K562 (cell line): ENCODE measurements around the gene ITK. TPM values are rescaled to one million over a fixed set of nuclear protein-coding genes. Genes with fewer than 3 reads are reported as not detected.

Source experiments
- ATAC-seq: fragments of 200-7000 bp; cut with Tn5 transposase; 3 replicates; pipeline ENCODE4 v1.9.1; 2020; ENCODE audit warnings: moderate library complexity
- BruUV-seq: library from RNA; stranded (reverse); fragments of 400-500 nt; replicated peaks from 2 replicates; lab custom pipeline; 2021; lab: Mats Ljungman, UMichigan
- CTCF ChIA-PET: fragments of 300-600 bp; formaldehyde crosslinking; extraction: SDS; loops from one replicate; lab custom pipeline; 2021; ENCODE audit warnings: low intra/inter-chr PET ratio; lab: Yijun Ruan, JAX
- POLR2A ChIA-PET: fragments of 300-600, 350-650 bp; sonication (Branson Sonifier 250); formaldehyde crosslinking; extraction: SDS; loops from one replicate; lab custom pipeline; 2021; ENCODE audit warnings: antibody characterized with exemption, inconsistent platforms; lab: Yijun Ruan, JAX
- DNase-seq, 4 experiments: peaks; one replicate each; pipeline versions ENCODE4 v3.0.0 to v3.0.0-alpha.2; 2011 to 2018; ENCODE audit warnings: low spot score in 3 of 4, mixed read lengths in 3 of 4; ENCODE audit errors: extremely low read depth in 1 of 4
- FAIRE-seq: peaks from 2 replicates; lab custom pipeline; 2011; peaks lifted over from hg19 to GRCh38; lab: Jason Lieb, UNC
- H2AFZ ChIP-seq: 2 replicates; pipeline ENCODE4 v1.6.0; 2011; ENCODE audit warnings: low read depth, low read length, control low read depth, inconsistent platforms
- H3K27ac ChIP-seq: fragments of 200-600 bp; 3 replicates; pipeline ENCODE4 v1.8.0; 2011; ENCODE audit warnings: low read depth, mild to moderate bottlenecking, control low read depth, inconsistent platforms, low read length, moderate library complexity, mixed read lengths; ENCODE audit errors: extremely low read depth
- H3K27me3 ChIP-seq, 2 experiments: fragments of 300-600 bp in 1 of 2; 2 replicates in 1 of 2; 3 replicates in 1 of 2; pipeline versions ENCODE4 v1.6.0 to v1.8.0; 2011; ENCODE audit warnings: inconsistent platforms in 2 of 2, low read length in 2 of 2, mild to moderate bottlenecking in 1 of 2, mixed read lengths in 1 of 2, moderate library complexity in 1 of 2; ENCODE audit not compliant: control insufficient read depth in 2 of 2, insufficient read depth in 2 of 2
- H3K36me3 ChIP-seq: fragments of 300-600 bp; 3 replicates; pipeline ENCODE4 v1.8.0; 2011; ENCODE audit warnings: mild to moderate bottlenecking, low read length, inconsistent platforms; ENCODE audit not compliant: control insufficient read depth, insufficient read depth
- H3K4me1 ChIP-seq, 2 experiments: fragments of 200-600 bp in 1 of 2; replicated peaks in 1 of 2; 2 replicates in 1 of 2; 3 replicates in 1 of 2; pipeline versions ENCODE4 v1.5.1 to v1.8.0; 2011; ENCODE audit warnings: inconsistent platforms in 2 of 2, low read length in 2 of 2, mild to moderate bottlenecking in 1 of 2, mixed read lengths in 1 of 2, moderate library complexity in 1 of 2; ENCODE audit not compliant: control insufficient read depth in 2 of 2, insufficient read depth in 2 of 2
- H3K4me2 ChIP-seq: 2 replicates; pipeline ENCODE4 v1.6.1; 2011; ENCODE audit warnings: low read length, control low read depth, inconsistent platforms, mixed read lengths; ENCODE audit not compliant: insufficient read depth
- H3K4me3 ChIP-seq: fragments of 200-600 bp; sonication (generic), shearing (Covaris generic); 2 replicates; pipeline ENCODE4 v1.5.1; 2016; ENCODE audit warnings: control low read depth, inconsistent platforms
- H3K79me2 ChIP-seq: fragments of 200-600 bp; 3 replicates; pipeline ENCODE4 v1.8.0; 2011; ENCODE audit warnings: low read length, inconsistent platforms; ENCODE audit not compliant: control insufficient read depth, insufficient read depth
- H3K9ac ChIP-seq, 2 experiments: 2 replicates each; pipeline versions ENCODE4 v1.6.0 to v1.6.1; 2011; ENCODE audit warnings: low read depth in 2 of 2, low read length in 2 of 2, control low read depth in 1 of 2, inconsistent platforms in 1 of 2, mild to moderate bottlenecking in 1 of 2, mixed read lengths in 1 of 2; ENCODE audit not compliant: insufficient read depth in 1 of 2
- H3K9me1 ChIP-seq: one replicate; pipeline ENCODE4 v1.6.0; 2011; ENCODE audit warnings: inconsistent platforms, mild to moderate bottlenecking, low read length, moderate library complexity; ENCODE audit not compliant: control insufficient read depth, insufficient read depth
- H3K9me3 ChIP-seq: replicated peaks from 2 replicates; pipeline ENCODE4 v1.5.1; 2011; ENCODE audit warnings: low read depth, low read length, inconsistent platforms; ENCODE audit not compliant: control insufficient read depth, insufficient read depth
- H4K20me1 ChIP-seq: replicated peaks from 2 replicates; pipeline ENCODE4 v1.6.1; 2011; ENCODE audit warnings: low read length, inconsistent platforms, mixed read lengths; ENCODE audit not compliant: control insufficient read depth, insufficient read depth
- CTCF ChIP-seq, 3 experiments: IDR thresholded peaks in 2 of 3; conservative IDR thresholded peaks in 1 of 3; 2 replicates each; pipeline ENCODE4 v1.5.1; 2011 to 2012; ENCODE audit warnings: low read length in 3 of 3, mild to moderate bottlenecking in 3 of 3, control low read depth in 2 of 3, improper control_type of control experiment in 1 of 3, inconsistent platforms in 1 of 3, low read depth in 1 of 3, mixed read lengths in 1 of 3, moderate library complexity in 1 of 3; ENCODE audit not compliant: insufficient read depth in 2 of 3
- E2F4 ChIP-seq: sonication (generic); formaldehyde crosslinking; IDR thresholded peaks from 2 replicates; pipeline ENCODE4 v1.8.0; 2022; ENCODE audit warnings: mild to moderate bottlenecking, low read depth, missing genetic modification reagents
- EHMT2 ChIP-seq: fragments of 450-650 bp; IDR thresholded peaks from 2 replicates; pipeline ENCODE4 v1.6.1; 2018; ENCODE audit warnings: antibody characterized with exemption
- HNRNPUL1 ChIP-seq: fragments of 200-400 bp; formaldehyde crosslinking; IDR thresholded peaks from 2 replicates; pipeline ENCODE4 v1.6.1; 2017; ENCODE audit warnings: low read length
- IRF9 ChIP-seq: fragments of 450-650 bp; IDR thresholded peaks from 2 replicates; pipeline ENCODE4 v1.6.1; 2016; ENCODE audit warnings: missing biosample characterization, missing genetic modification characterization
- MTA3 ChIP-seq: fragments of 450-650 bp; formaldehyde crosslinking; IDR thresholded peaks from 2 replicates; pipeline ENCODE4 v1.6.1; 2017; ENCODE audit warnings: mild to moderate bottlenecking, borderline replicate concordance
- MYNN ChIP-seq, 2 experiments: sonication (generic); formaldehyde crosslinking in 1 of 2; IDR thresholded peaks; 2 replicates each; pipeline versions ENCODE4 v1.5.0 to v1.6.1; 2016 to 2020; ENCODE audit warnings: antibody characterized with exemption in 1 of 2, missing genetic modification reagents in 1 of 2
- NFIC ChIP-seq: fragments of 450-650 bp; IDR thresholded peaks from 2 replicates; pipeline ENCODE4 v1.6.1; 2017; ENCODE audit warnings: mild to moderate bottlenecking, inconsistent platforms
- NFIX ChIP-seq: fragments of 250-450 bp; sonication (Bioruptor Pico); IDR thresholded peaks from 2 replicates; pipeline ENCODE4 v1.4.0; 2020; ENCODE audit warnings: low read depth, mild to moderate bottlenecking, moderate library complexity
- PHF21A ChIP-seq: fragments of 450-650 bp; IDR thresholded peaks from 2 replicates; pipeline ENCODE4 v1.6.1; 2017; ENCODE audit warnings: low read depth, borderline replicate concordance
- RFX5 ChIP-seq: IDR thresholded peaks from 2 replicates; pipeline ENCODE4 v1.6.1; 2011; ENCODE audit warnings: low read depth, mild to moderate bottlenecking, improper control_type of control experiment, low read length
- STAG1 ChIP-seq: sonication (generic); formaldehyde crosslinking; IDR thresholded peaks from 2 replicates; pipeline ENCODE4 v1.5.0; 2020; ENCODE audit warnings: missing genetic modification reagents, borderline replicate concordance
- ZBTB11 ChIP-seq, 3 experiments: fragments of 200-800 bp in 1 of 3; fragments of 250-450 bp in 1 of 3; fragments of 450-650 bp in 1 of 3; sonication (Bioruptor Pico) in 1 of 3; sonication (Bioruptor generic) in 1 of 3; formaldehyde crosslinking in 1 of 3; IDR thresholded peaks; 2 replicates each; pipeline versions ENCODE4 v1.6.1 to v1.8.0; 2016 to 2022; ENCODE audit warnings: mild to moderate bottlenecking in 2 of 3, missing genetic modification characterization in 2 of 3, missing compliant biosample characterization in 1 of 3, moderate library complexity in 1 of 3
- WGBS: fragments of 100-300 bp; shearing (Covaris generic); methylation state at CpG from one replicate; pipeline ENCODE4 v1.1.6; 2016; ENCODE audit warnings: low coverage, mixed read lengths; ENCODE audit not compliant: insufficient coverage; ENCODE audit errors: missing lambda C conversion rate; 5-methylcytosine and 5-hydroxymethylcytosine counted together
- in situ Hi-C: fragments of 300-500 bp; cut with MboI; formaldehyde crosslinking; loops from 4 replicates; pipeline ENCODE4 v1.15.0; 2018; ENCODE audit warnings: inconsistent platforms, mixed read lengths
- intact Hi-C: fragments of 100-400 bp; cut with micrococcal nuclease; formaldehyde crosslinking; loops from 2 replicates; pipeline ENCODE4 v1.14.2; 2022
- polyA plus RNA-seq, 8 experiments: library from polyadenylated mRNA; depleted of rRNA in 4 of 8; stranded (reverse) in 5 of 8; unstranded in 3 of 8; fragments of >200 nt; fragmentation: Nextera tagmentation in 2 of 8; fragmentation: Illumina TruSeq in 1 of 8; extraction: Ambion mirVana in 2 of 8; extraction: Trizol in 1 of 8; gene quantifications; 2 replicates each; pipeline versions ENCODE4 v1.2.1 to v1.2.3, GENCODE V29; 2011 to 2014; ENCODE audit warnings: inconsistent platforms in 1 of 8, missing spikeins in 1 of 8
- total RNA-seq, 7 experiments: library from RNA; depleted of rRNA in 6 of 7; stranded (reverse); fragments of >200 nt in 6 of 7; fragmentation: Illumina TruSeq in 2 of 7; extraction: Trizol in 2 of 7; gene quantifications; 2 replicates each; pipeline versions ENCODE4 v1.2.1 to v1.2.3, GENCODE V29; 2011 to 2021; ENCODE audit warnings: low replicate concordance in 1 of 7

The ITK gene
- total and polyA plus RNA-seq, 9 of the 15 experiments (the other 6 are each of a cell fraction or from before 2014, with no cell fraction given): 0.04 to 0.75 TPM; not detected in 7

- WGBS: 20% methylated on average over 8 of the region's 10 CpGs
- ChIA-PET CTCF (no interaction called here), POLR2A (no interaction called here)
- FAIRE-seq (no peak), DNase-seq (no peak), ATAC-seq (no peak)
- no peaks in the 10 kb centered on the region for H3K4me1 ChIP-seq
- no TSS peak for BruUV-seq
- intact Hi-C loops: no loop called here
- H2AFZ ChIP-seq: no peak overlapping the region
- H3K27me3 ChIP-seq: peaks cover 2 to 12% of the 10 kb centered on the region in 2 experiments; a peak in 3 of 5 replicates
- no peak overlapping the region for H3K27ac ChIP-seq
- no peaks in the 10 kb centered on the region for H3K36me3 ChIP-seq
- H4K20me1 ChIP-seq: no peaks in the 10 kb centered on the region
- H3K79me2 ChIP-seq: no peaks in the 10 kb centered on the region
- no peak overlapping the region for H3K4me2 ChIP-seq
- no peaks in the 10 kb centered on the region for H3K9me3 ChIP-seq
- H3K4me3 ChIP-seq: no peak overlapping the region
- no peak overlapping the region for H3K9ac ChIP-seq
- H3K9me1 ChIP-seq: no peaks in the 10 kb centered on the region
- no peak for TF ChIP-seq NFIX (CRISPR knock-in tag)
- TF ChIP-seq E2F4 (CRISPR knock-in tag): no peak
- no peak for TF ChIP-seq MTA3
- no peak for TF ChIP-seq MYNN (IDR thresholded peaks at IDR 0.05)
- TF ChIP-seq MYNN (CRISPR knock-in tag; IDR thresholded peaks at IDR 0.05): no peak
- TF ChIP-seq STAG1 (CRISPR knock-in tag): no peak
- no peak for TF ChIP-seq HNRNPUL1
- no peak for TF ChIP-seq CTCF (IDR thresholded peaks at IDR 0.05 in 2 of 3, conservative IDR thresholded peaks at IDR 0.05 in 1 of 3; ENCODE audit: insufficient read depth in 2 of 3, low read depth in 1 of 3, low read length in 3 of 3)
- TF ChIP-seq NFIC: no peak
- no peak for TF ChIP-seq EHMT2
- no peak for TF ChIP-seq PHF21A
- TF ChIP-seq RFX5: no peak
- no peak for TF ChIP-seq IRF9
- TF ChIP-seq ZBTB11 (CRISPR knock-in tag; IDR thresholded peaks at IDR 0.05): no peak
- in situ Hi-C loops: no loop called here
Measured at GRCh38 chr5:157300564-157300963, 119.9 kb downstream of the ITK start.
